Measurements from ENCODE around the gene TRIP12.
"Not testable (repeated sequence)": the region's sequence is repeated elsewhere in the genome, so short reads cannot be mapped to it uniquely, and the experiment has no call there.

The TRIP12 gene

GRCh38 chr2:229734410-229734809 lies 187.4 kb downstream of the TRIP12 start:
- H3K36me3 ChIP-seq (ENCODE audit: control insufficient read depth, insufficient read depth, low read length) = no peaks in the 10 kb centered on the region
- no peak overlapping the region for H3K9ac ChIP-seq (ENCODE audit: low read length)
- H3K9me3 ChIP-seq (ENCODE audit: control insufficient read depth, low read length) = no peaks in the 10 kb centered on the region
- H3K27me3 ChIP-seq (ENCODE audit: control insufficient read depth, insufficient read depth, low read length) = no peaks in the 10 kb centered on the region
- no peaks in the 10 kb centered on the region for H3K4me1 ChIP-seq (ENCODE audit: control insufficient read depth, insufficient read depth, low read length)
- no peak overlapping the region for H3K4me3 ChIP-seq (ENCODE audit: low read length)

DNA sequence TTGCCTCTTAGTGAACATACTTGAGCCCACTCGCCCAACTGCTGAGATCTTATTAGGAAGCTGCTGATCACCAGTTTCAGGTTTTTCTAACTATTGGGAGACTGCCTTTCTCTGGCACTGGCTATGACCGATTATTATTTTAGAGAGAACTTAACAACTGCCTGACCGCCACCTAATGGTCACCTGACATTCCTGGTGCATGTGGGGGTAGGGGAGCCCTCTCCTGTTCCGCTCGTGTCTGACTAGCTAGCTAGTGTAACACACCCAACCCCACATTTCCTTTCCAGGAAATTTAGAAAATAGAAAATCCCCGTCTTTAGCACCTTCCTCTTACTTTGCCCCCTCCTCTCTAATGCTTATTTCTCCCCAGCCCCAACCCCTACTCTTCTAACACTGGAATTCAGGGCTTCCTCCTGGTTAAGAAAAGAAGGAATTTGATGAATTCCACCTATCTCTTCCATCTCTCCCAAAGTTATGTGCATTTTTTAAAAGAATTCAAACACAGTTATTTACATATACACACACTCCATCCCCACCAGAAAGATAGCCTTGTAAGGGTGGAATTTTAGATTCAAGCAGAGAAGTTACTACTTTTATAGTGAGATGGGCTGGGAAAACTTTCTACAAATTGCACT lies 188.1 kb downstream of the TRIP12 start:
- H3K36me3 ChIP-seq (ENCODE audit: control insufficient read depth, insufficient read depth, low read length) = no peaks in the 10 kb centered on the region
- H3K9me3 ChIP-seq (ENCODE audit: control insufficient read depth, low read length) = no peaks in the 10 kb centered on the region
- H3K9ac ChIP-seq (ENCODE audit: low read length) = no peak overlapping the region
- no peak overlapping the region for H3K4me3 ChIP-seq (ENCODE audit: low read length)
- H3K4me1 ChIP-seq (ENCODE audit: control insufficient read depth, insufficient read depth, low read length) = no peaks in the 10 kb centered on the region
- no peaks in the 10 kb centered on the region for H3K27me3 ChIP-seq (ENCODE audit: control insufficient read depth, insufficient read depth, low read length)

DNA sequence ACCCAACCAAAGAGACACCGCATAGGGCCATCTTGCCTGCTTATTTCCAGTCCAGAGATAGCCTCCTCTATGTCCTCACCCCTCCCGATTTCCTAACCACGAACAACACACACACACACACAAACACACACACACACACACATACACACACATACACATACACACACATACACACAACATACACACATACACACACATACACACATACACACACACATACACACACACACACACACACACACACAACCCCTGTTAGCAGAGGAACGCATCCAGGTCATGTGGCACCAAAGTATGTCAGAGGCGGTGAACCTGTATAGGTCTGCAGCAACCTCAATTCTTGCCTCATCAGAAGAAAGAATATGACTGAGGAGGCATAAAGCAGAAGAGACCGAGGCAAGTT lies 188.9 kb downstream of the TRIP12 start:
- no peak overlapping the region for H3K4me3 ChIP-seq (ENCODE audit: low read length)
- no peaks in the 10 kb centered on the region for H3K36me3 ChIP-seq (ENCODE audit: control insufficient read depth, insufficient read depth, low read length)
- no peaks in the 10 kb centered on the region for H3K9me3 ChIP-seq (ENCODE audit: control insufficient read depth, low read length)
- H3K4me1 ChIP-seq (ENCODE audit: control insufficient read depth, insufficient read depth, low read length) = no peaks in the 10 kb centered on the region
- no peak overlapping the region for H3K9ac ChIP-seq (ENCODE audit: low read length)
- H3K27me3 ChIP-seq (ENCODE audit: control insufficient read depth, insufficient read depth, low read length) = no peaks in the 10 kb centered on the region

DNA sequence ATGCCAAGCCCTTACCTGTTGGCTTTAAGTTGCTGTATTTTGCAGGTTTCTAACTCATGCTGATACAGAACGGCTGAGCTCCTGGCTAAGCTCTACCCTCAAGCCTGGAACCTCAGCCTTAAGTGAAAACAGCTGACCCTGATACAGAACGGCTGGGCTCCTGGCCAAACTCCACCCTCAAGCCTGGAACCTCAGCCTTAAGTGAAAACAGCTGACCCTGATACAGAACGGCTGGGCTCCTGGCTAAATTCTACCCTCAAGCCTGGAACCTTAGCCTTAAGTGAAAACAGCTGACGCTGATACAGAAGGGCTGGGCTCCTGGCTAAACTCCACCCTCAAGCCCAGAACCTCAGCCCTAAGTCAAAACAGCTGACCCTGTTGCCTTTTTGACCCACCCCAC lies 189.9 kb downstream of the TRIP12 start:
- no peaks in the 10 kb centered on the region for H3K36me3 ChIP-seq (ENCODE audit: control insufficient read depth, insufficient read depth, low read length)
- H3K27me3 ChIP-seq (ENCODE audit: control insufficient read depth, insufficient read depth, low read length) = no peaks in the 10 kb centered on the region
- H3K9me3 ChIP-seq (ENCODE audit: control insufficient read depth, low read length) = no peaks in the 10 kb centered on the region
- H3K4me1 ChIP-seq (ENCODE audit: control insufficient read depth, insufficient read depth, low read length) = no peaks in the 10 kb centered on the region
- H3K4me3 ChIP-seq (ENCODE audit: low read length) = no peak overlapping the region
- H3K9ac ChIP-seq (ENCODE audit: low read length) = no peak overlapping the region

DNA sequence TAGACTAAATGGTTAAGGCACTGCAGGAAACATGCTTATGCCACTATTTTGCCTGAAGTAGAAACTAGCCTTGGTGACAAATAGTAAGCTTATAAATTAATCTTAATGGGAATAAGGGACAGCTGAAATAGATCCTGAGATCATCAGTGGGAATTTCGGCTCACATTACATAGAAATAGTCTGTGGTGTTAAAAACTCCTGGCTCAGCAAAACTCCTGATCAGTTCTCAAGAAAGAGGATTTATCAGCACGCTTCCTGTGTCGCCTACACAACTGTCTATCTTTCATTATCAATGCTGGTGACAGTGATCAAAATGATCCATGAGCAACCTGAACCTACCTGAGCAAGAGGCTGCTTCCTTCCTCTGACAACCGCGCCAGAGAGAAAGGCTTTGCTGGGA lies 190.4 kb downstream of the TRIP12 start:
- H3K4me3 ChIP-seq (ENCODE audit: low read length) = no peak overlapping the region
- H3K27me3 ChIP-seq (ENCODE audit: control insufficient read depth, insufficient read depth, low read length) = no peaks in the 10 kb centered on the region
- H3K36me3 ChIP-seq (ENCODE audit: control insufficient read depth, insufficient read depth, low read length) = no peaks in the 10 kb centered on the region
- H3K4me1 ChIP-seq (ENCODE audit: control insufficient read depth, insufficient read depth, low read length) = no peaks in the 10 kb centered on the region
- no peak overlapping the region for H3K9ac ChIP-seq (ENCODE audit: low read length)
- H3K9me3 ChIP-seq (ENCODE audit: control insufficient read depth, low read length) = no peaks in the 10 kb centered on the region

DNA sequence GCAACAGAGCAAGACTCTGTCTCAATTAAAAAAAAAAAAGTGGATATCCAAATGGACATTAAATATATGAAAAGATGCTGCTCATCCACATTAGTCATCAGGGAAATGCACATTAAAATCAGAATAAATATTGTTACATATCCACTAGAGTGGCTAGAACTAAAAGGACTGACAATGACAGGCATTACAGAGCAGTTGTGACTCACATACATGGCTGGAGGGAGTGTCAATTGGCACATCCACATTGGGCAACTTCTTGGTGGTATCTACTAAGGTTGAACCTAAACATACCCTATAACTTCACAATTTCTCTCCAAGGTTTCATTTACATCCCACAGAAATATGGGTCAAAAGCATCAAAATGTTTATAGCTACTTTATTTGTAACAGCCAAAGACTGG lies 193.4 kb downstream of the TRIP12 start:
- Histone ChIP-seq H3K9me3 (ENCODE audit: control insufficient read depth, low read length) (no peaks in the 10 kb centered on the region), H3K4me1 (ENCODE audit: control insufficient read depth, insufficient read depth, low read length) (no peaks in the 10 kb centered on the region), H3K9ac (ENCODE audit: low read length) (no peak overlapping the region), H3K4me3 (ENCODE audit: low read length) (no peak overlapping the region), H3K27me3 (ENCODE audit: control insufficient read depth, insufficient read depth, low read length) (no peaks in the 10 kb centered on the region), H3K36me3 (ENCODE audit: control insufficient read depth, insufficient read depth, low read length) (no peaks in the 10 kb centered on the region)

- no peaks in the 10 kb centered on the region for H3K36me3 ChIP-seq (ENCODE audit: control insufficient read depth, insufficient read depth, low read length)
- H3K9me3 ChIP-seq (ENCODE audit: control insufficient read depth, low read length) = no peaks in the 10 kb centered on the region
- H3K4me3 ChIP-seq (ENCODE audit: low read length) = no peak overlapping the region
- H3K27me3 ChIP-seq (ENCODE audit: control insufficient read depth, insufficient read depth, low read length) = no peaks in the 10 kb centered on the region
- no peak overlapping the region for H3K9ac ChIP-seq (ENCODE audit: low read length)
- no peaks in the 10 kb centered on the region for H3K4me1 ChIP-seq (ENCODE audit: control insufficient read depth, insufficient read depth, low read length)
Observed at GRCh38 chr2:229726643-229727042, 195.2 kb downstream of the TRIP12 start.

DNA sequence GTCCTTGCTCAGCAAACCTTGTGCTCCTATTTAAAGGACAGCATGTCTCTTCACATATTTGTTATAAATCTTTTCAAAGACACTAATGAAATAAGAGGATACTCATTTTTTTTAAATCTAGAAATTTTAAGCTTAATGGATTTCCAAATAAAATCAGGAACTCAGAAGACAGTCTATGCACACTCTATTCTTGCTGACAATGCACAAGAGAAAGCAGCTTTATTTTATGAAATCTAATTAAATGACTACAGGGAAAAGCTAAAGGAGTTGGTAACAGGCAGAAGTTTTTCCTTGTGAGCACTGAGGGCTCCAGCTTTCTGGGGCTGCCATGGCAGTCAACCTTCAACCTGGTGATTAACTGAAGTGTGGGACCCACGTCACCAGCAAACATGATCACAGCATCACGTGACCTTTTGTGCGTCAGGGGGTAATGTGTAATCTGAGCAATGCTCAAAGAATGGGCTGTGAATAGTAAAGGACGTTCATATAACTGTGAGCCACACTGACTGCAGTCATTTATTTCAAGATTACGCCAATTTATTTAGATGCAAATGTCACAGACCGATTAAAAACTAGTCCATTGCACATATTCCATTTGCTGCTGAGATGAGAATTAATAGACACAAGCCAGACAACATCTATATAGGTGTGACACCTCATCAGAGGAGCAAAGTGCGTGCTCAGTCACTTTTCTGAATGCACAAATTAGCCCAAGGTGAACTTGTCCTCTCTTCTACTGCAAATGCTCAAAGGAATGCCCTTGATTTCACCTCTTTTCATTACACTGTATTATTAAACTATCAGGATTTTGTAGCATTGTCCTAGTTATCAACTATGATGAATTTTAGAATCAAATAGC lies 195.9 kb downstream of the TRIP12 start:
- no peaks in the 10 kb centered on the region for H3K9me3 ChIP-seq (ENCODE audit: control insufficient read depth, low read length)
- no peak overlapping the region for H3K4me3 ChIP-seq (ENCODE audit: low read length)
- no peaks in the 10 kb centered on the region for H3K27me3 ChIP-seq (ENCODE audit: control insufficient read depth, insufficient read depth, low read length)
- H3K36me3 ChIP-seq (ENCODE audit: control insufficient read depth, insufficient read depth, low read length) = no peaks in the 10 kb centered on the region
- H3K4me1 ChIP-seq (ENCODE audit: control insufficient read depth, insufficient read depth, low read length) = no peaks in the 10 kb centered on the region
- no peak overlapping the region for H3K9ac ChIP-seq (ENCODE audit: low read length)

DNA sequence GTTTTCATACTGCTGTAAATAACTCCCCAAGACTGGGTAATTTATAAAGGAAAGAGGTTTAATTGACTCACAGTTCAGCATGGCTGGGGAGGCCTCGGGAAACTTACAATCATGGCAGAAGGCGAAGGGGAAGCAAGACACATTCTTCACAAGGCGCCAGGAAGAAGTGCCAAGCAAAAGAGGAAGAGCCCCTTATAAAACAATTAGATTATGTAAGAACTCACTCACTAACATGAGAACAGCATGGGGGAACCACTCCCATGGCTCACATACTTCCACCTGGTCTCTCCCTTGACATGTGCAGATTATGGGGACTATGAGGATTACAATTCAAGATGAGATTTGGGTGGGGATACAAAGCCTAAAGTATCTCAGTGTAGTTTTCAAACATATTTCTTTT lies 198.6 kb downstream of the TRIP12 start:
- H3K4me3 ChIP-seq (ENCODE audit: low read length); H3K4me1 ChIP-seq (ENCODE audit: control insufficient read depth, insufficient read depth, low read length); H3K27me3 ChIP-seq (ENCODE audit: control insufficient read depth, insufficient read depth, low read length); H3K36me3 ChIP-seq (ENCODE audit: control insufficient read depth, insufficient read depth, low read length); H3K9ac ChIP-seq (ENCODE audit: low read length); H3K9me3 ChIP-seq (ENCODE audit: control insufficient read depth, low read length): not testable (repeated sequence)

- H3K36me3 ChIP-seq (ENCODE audit: control insufficient read depth, insufficient read depth, low read length) = no peaks in the 10 kb centered on the region
- no peaks in the 10 kb centered on the region for H3K27me3 ChIP-seq (ENCODE audit: control insufficient read depth, insufficient read depth, low read length)
- no peaks in the 10 kb centered on the region for H3K4me1 ChIP-seq (ENCODE audit: control insufficient read depth, insufficient read depth, low read length)
Observed at GRCh38 chr2:229719926-229720647, 201.7 kb downstream of the TRIP12 start.

DNA sequence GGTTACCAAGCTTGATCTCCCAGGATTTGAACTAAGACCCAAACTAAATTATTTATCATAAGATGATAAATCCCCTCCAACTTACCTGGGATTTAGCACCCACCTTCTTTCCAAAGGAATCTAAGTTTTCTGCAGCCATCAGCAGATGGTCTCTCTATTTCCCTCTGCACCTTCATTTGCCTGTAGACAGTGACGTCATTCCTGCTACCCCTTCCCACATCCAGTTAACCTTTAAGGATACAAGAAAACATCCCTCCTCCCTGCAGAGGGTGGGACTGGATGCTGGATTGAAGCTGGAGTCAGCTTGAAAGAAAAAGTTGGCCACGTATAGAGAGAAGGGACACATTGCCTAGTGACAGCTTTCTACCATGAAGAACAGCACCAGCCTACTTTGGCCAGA lies 203.8 kb downstream of the TRIP12 start:
- peaks cover 14% of the 10 kb centered on the region for H3K27me3 ChIP-seq (ENCODE audit: control insufficient read depth, insufficient read depth, low read length)
- no peaks in the 10 kb centered on the region for H3K36me3 ChIP-seq (ENCODE audit: control insufficient read depth, insufficient read depth, low read length)
- no peak overlapping the region for H3K9ac ChIP-seq (ENCODE audit: low read length)
- H3K4me1 ChIP-seq (ENCODE audit: control insufficient read depth, insufficient read depth, low read length) = peaks cover 6% of the 10 kb centered on the region
- no peaks in the 10 kb centered on the region for H3K9me3 ChIP-seq (ENCODE audit: control insufficient read depth, low read length)
- no peak overlapping the region for H3K4me3 ChIP-seq (ENCODE audit: low read length)

More at GRCh38 chr2:229719926-229720647, 201.7 kb downstream of the TRIP12 start:
- H3K4me3 ChIP-seq (ENCODE audit: low read length) = no peak overlapping the region
- no peaks in the 10 kb centered on the region for H3K9me3 ChIP-seq (ENCODE audit: control insufficient read depth, low read length)
- H3K9ac ChIP-seq (ENCODE audit: low read length) = no peak overlapping the region

DNA sequence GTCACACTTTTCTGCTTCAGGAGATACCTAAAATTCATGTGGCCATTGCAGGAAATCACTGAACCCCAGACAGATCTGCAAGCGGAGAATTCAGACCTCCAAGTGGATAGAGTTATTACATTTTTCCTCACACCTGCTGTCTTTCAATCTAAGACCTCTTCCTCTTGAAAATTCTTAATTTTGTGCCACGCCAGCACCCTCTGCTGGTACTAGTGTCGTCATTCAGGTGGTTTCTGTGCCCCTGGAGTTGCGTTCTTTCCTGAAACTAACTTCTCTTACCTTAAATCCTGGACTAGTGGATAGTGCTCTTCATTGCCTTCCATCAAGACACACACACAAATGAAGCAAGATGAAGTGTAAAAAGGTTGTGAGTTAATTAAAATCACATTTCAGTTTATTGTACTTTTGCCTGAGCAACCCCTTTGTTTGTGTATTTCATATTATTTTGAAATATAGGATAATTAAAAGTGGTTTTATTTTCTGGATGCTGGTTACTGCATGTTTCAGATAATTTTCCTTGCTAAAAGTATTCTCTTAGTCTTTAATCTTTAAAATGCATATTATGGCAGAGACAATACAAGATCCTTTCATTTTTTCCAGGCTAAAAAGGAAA lies 205.8 kb downstream of the TRIP12 start:
- Histone ChIP-seq H3K27me3 (ENCODE audit: control insufficient read depth, insufficient read depth, low read length) (peaks cover 28% of the 10 kb centered on the region), H3K4me3 (ENCODE audit: low read length) (no peak overlapping the region), H3K4me1 (ENCODE audit: control insufficient read depth, insufficient read depth, low read length) (peaks cover 6% of the 10 kb centered on the region), H3K9me3 (ENCODE audit: control insufficient read depth, low read length) (no peaks in the 10 kb centered on the region), H3K36me3 (ENCODE audit: control insufficient read depth, insufficient read depth, low read length) (no peaks in the 10 kb centered on the region), H3K9ac (ENCODE audit: low read length) (no peak overlapping the region)

Data from mucosa of stomach (tissue), 1 donor.